ENCODE data around the gene ALPK1. TPM values are rescaled to one million over a fixed set of nuclear protein-coding genes. Genes with fewer than 3 reads are reported as not detected.
"Not testable (repeated sequence)": the region's sequence is repeated elsewhere in the genome, so short reads cannot be mapped to it uniquely, and the experiment has no call there.

Gene ALPK1
- total and polyA plus RNA-seq, 2 donors (not counting 1 experiment from before 2014, with no cell fraction given): 5.5 to 27.2 TPM

GRCh38 chr4:112299721-112300120 is 2.6 kb downstream of the ALPK1 start:
- no peak overlapping the region for H3K27ac ChIP-seq (ENCODE audit: low read length in 2 of 2)
- H3K4me2 ChIP-seq (replicated peaks; ENCODE audit: low read depth, low read length, poor library complexity, severe bottlenecking): no peak overlapping the region
- Mint-ChIP-seq H3K9me3 (ENCODE audit: insufficient read depth) (no peaks in the 10 kb centered on the region), H3K27ac (no peak overlapping the region), H3K4me3 (no peak overlapping the region), H3K4me1 (peaks cover 24% of the 10 kb centered on the region), H3K27me3 (no peaks in the 10 kb centered on the region)
- no peaks in the 10 kb centered on the region for H4K20me1 ChIP-seq (ENCODE audit: control insufficient read depth, insufficient read depth, low read length, poor library complexity, severe bottlenecking)
- H3K36me3 ChIP-seq (replicated peaks in 1 of 2; ENCODE audit: control extremely low read depth in 1 of 2, control insufficient read depth in 1 of 2, extremely low read depth in 1 of 2, insufficient read depth in 2 of 2, low read length in 1 of 2): no peaks in the 10 kb centered on the region
- peaks cover 11% of the 10 kb centered on the region for H3K79me2 ChIP-seq (ENCODE audit: control insufficient read depth, insufficient read depth, low read length)
- H3K27me3 ChIP-seq (replicated peaks in 1 of 4; ENCODE audit: control extremely low read depth in 1 of 4, control insufficient read depth in 3 of 4, insufficient read depth in 4 of 4, low read length in 3 of 4): no peaks in the 10 kb centered on the region
- POLR2A ChIA-PET: interaction anchor here (0.7 kb wide), 1 partner anchor 14 kb away, joined by 3 read pairs; no protein-coding TSS in a partner anchor
- H3K4me1 ChIP-seq (ENCODE audit: control insufficient read depth in 2 of 2, insufficient read depth in 2 of 2, low read length in 2 of 2): peaks cover 24 to 29% of the 10 kb centered on the region in 2 donors
- CTCF ChIA-PET: interaction anchor here (0.5 kb wide), 1 partner anchor 458 kb away, joined by 3 read pairs; no protein-coding TSS in a partner anchor
- no peak for ATAC-seq (ENCODE audit: low read depth)
- no CpG with 5 or more reads among the region's 4 CpGs for WGBS (ENCODE audit: insufficient coverage)
- DNase-seq: no peak
- no peak for TF ChIP-seq CTCF (IDR thresholded peaks at IDR 0.05)
- TF ChIP-seq EZH2 (IDR thresholded peaks at IDR 0.05; ENCODE audit: borderline replicate concordance, insufficient read depth, low read depth, low read length, poor library complexity, severe bottlenecking): no peak
- intact Hi-C loops (cut with micrococcal nuclease): no loop called here
- no peaks in the 10 kb centered on the region for H3K9me3 ChIP-seq (ENCODE audit: control extremely low read depth in 1 of 3, control insufficient read depth in 2 of 3, insufficient read depth in 1 of 3, low read length in 2 of 3)
- no peak overlapping the region for H2AFZ ChIP-seq (ENCODE audit: insufficient read depth, low read depth, low read length, poor library complexity, severe bottlenecking)
- no peak overlapping the region for H3K9ac ChIP-seq (ENCODE audit: low read length)
- no peak overlapping the region for H3K4me3 ChIP-seq (ENCODE audit: control extremely low read depth in 1 of 5, extremely low read depth in 1 of 5, insufficient read depth in 1 of 5, low read depth in 2 of 5, low read length in 4 of 5)

- Mint-ChIP-seq H3K9me3 (ENCODE audit: insufficient read depth) (no peaks in the 10 kb centered on the region), H3K27me3 (no peaks in the 10 kb centered on the region), H3K4me1 (peaks cover 26% of the 10 kb centered on the region), H3K4me3 (no peak overlapping the region), H3K27ac (no peak overlapping the region)
- WGBS (ENCODE audit: insufficient coverage): 67% methylated on average over 4 of the region's 5 CpGs
- POLR2A ChIA-PET: no interaction called here
- intact Hi-C loops (cut with micrococcal nuclease): no loop called here
- DNase-seq (no peak), ATAC-seq (ENCODE audit: low read depth) (no peak)
- no peaks in the 10 kb centered on the region for H3K36me3 ChIP-seq (replicated peaks in 1 of 2; ENCODE audit: control extremely low read depth in 1 of 2, control insufficient read depth in 1 of 2, extremely low read depth in 1 of 2, insufficient read depth in 2 of 2, low read length in 1 of 2)
- no peaks in the 10 kb centered on the region for H3K9me3 ChIP-seq (ENCODE audit: control extremely low read depth in 1 of 3, control insufficient read depth in 2 of 3, insufficient read depth in 1 of 3, low read length in 2 of 3)
- TF ChIP-seq EZH2 (IDR thresholded peaks at IDR 0.05; ENCODE audit: borderline replicate concordance, insufficient read depth, low read depth, low read length, poor library complexity, severe bottlenecking) (no peak), CTCF (IDR thresholded peaks at IDR 0.05) (no peak)
- peak overlapping the region; percentile 18 for H2AFZ ChIP-seq (ENCODE audit: insufficient read depth, low read depth, low read length, poor library complexity, severe bottlenecking)
- no peak overlapping the region for H3K9ac ChIP-seq (ENCODE audit: low read length)
- H3K4me3 ChIP-seq (ENCODE audit: control extremely low read depth in 1 of 5, extremely low read depth in 1 of 5, insufficient read depth in 1 of 5, low read depth in 2 of 5, low read length in 4 of 5): no peak overlapping the region
- no peaks in the 10 kb centered on the region for H4K20me1 ChIP-seq (ENCODE audit: control insufficient read depth, insufficient read depth, low read length, poor library complexity, severe bottlenecking)
- CTCF ChIA-PET: interaction anchor here (1.0 to 1.3 kb wide), 2 partner anchors 9 to 23 kb away, joined by 3 to 4 read pairs; no protein-coding TSS in a partner anchor
- H3K4me1 ChIP-seq (ENCODE audit: control insufficient read depth in 2 of 2, insufficient read depth in 2 of 2, low read length in 2 of 2): peaks cover 23 to 24% of the 10 kb centered on the region in 2 donors
- H3K27ac ChIP-seq (ENCODE audit: low read length in 2 of 2): peak overlapping the region; percentile 6 to 53
- H3K4me2 ChIP-seq (replicated peaks; ENCODE audit: low read depth, low read length, poor library complexity, severe bottlenecking): peak overlapping the region; percentile 9
- no peaks in the 10 kb centered on the region for H3K27me3 ChIP-seq (replicated peaks in 1 of 4; ENCODE audit: control extremely low read depth in 1 of 4, control insufficient read depth in 3 of 4, insufficient read depth in 4 of 4, low read length in 3 of 4)
- peaks cover 7% of the 10 kb centered on the region for H3K79me2 ChIP-seq (ENCODE audit: control insufficient read depth, insufficient read depth, low read length)
Measured at GRCh38 chr4:112302320-112303274, 5.4 kb downstream of the ALPK1 start.

GRCh38 chr4:112305477-112305876 is 8.3 kb downstream of the ALPK1 start:
- no CpG with 5 or more reads among the region's 3 CpGs for WGBS (ENCODE audit: insufficient coverage)
- ATAC-seq (ENCODE audit: low read depth); H3K9me3 ChIP-seq (ENCODE audit: control extremely low read depth in 1 of 3, control insufficient read depth in 2 of 3, insufficient read depth in 1 of 3, low read length in 2 of 3); DNase-seq; H3K4me2 ChIP-seq (replicated peaks; ENCODE audit: low read depth, low read length, poor library complexity, severe bottlenecking); H3K36me3 ChIP-seq (replicated peaks in 1 of 2; ENCODE audit: control extremely low read depth in 1 of 2, control insufficient read depth in 1 of 2, extremely low read depth in 1 of 2, insufficient read depth in 2 of 2, low read length in 1 of 2); H4K20me1 ChIP-seq (ENCODE audit: control insufficient read depth, insufficient read depth, low read length, poor library complexity, severe bottlenecking); POLR2A ChIA-PET; H3K27ac ChIP-seq (ENCODE audit: low read length in 2 of 2); H3K27me3 Mint-ChIP-seq; H3K9ac ChIP-seq (ENCODE audit: low read length); H3K9me3 Mint-ChIP-seq (ENCODE audit: insufficient read depth); intact Hi-C loops (cut with micrococcal nuclease); H3K79me2 ChIP-seq (ENCODE audit: control insufficient read depth, insufficient read depth, low read length); CTCF ChIA-PET; H3K27ac Mint-ChIP-seq; H2AFZ ChIP-seq (ENCODE audit: insufficient read depth, low read depth, low read length, poor library complexity, severe bottlenecking); H3K4me3 Mint-ChIP-seq; H3K27me3 ChIP-seq (replicated peaks in 1 of 4; ENCODE audit: control extremely low read depth in 1 of 4, control insufficient read depth in 3 of 4, insufficient read depth in 4 of 4, low read length in 3 of 4); H3K4me3 ChIP-seq (ENCODE audit: control extremely low read depth in 1 of 5, extremely low read depth in 1 of 5, insufficient read depth in 1 of 5, low read depth in 2 of 5, low read length in 4 of 5): not testable (repeated sequence)
- H3K4me1 ChIP-seq (ENCODE audit: control insufficient read depth in 2 of 2, insufficient read depth in 2 of 2, low read length in 2 of 2): peaks cover 14% of the 10 kb centered on the region in 2 donors
- peaks cover 12% of the 10 kb centered on the region for H3K4me1 Mint-ChIP-seq
